OCI-LY7 (cell line): Measurements from ENCODE around the gene MGME1.

Experiments used
- EZH2phosphoT487 ChIP-seq: fragments of 200-600 bp; sonication (generic); IDR thresholded peaks from 2 replicates; pipeline ENCODE4 v1.6.1; 2018; ENCODE audit warnings: low read depth, borderline replicate concordance, mild to moderate bottlenecking, mixed run types, antibody characterized with exemption, low read length, moderate library complexity, mixed read lengths
- TF ChIP-seq, protein P1 (sequence below): fragments of 200-600 bp; sonication (generic); conservative IDR thresholded peaks from 2 replicates; pipeline ENCODE4 v1.5.1; 2014; ENCODE audit warnings: mild to moderate bottlenecking, antibody characterized with exemption, low read length, moderate library complexity, mixed read lengths

DNA sequence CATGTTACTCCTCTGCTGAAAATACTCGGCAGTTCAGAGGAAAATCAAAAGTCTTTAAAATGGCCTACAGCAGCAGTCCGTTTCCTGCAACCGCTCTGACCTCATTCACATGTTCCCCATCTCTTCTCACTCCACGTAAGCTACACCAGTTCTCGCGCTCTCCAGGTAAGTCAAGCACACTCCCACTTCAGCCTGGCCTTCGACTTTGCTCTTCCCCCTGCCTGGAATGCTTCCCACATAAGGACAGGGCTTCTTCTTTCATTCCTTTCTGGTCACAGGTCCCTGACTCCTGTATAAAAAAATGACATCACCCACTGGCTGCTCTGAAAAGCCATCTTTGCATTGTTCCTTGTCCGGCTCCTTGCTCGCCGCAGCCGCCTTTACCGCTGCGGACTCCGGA lies 42.7 kb downstream of the MGME1 start:
- no peak for TF ChIP-seq EZH2phosphoT487
- TF ChIP-seq, protein P1, sequence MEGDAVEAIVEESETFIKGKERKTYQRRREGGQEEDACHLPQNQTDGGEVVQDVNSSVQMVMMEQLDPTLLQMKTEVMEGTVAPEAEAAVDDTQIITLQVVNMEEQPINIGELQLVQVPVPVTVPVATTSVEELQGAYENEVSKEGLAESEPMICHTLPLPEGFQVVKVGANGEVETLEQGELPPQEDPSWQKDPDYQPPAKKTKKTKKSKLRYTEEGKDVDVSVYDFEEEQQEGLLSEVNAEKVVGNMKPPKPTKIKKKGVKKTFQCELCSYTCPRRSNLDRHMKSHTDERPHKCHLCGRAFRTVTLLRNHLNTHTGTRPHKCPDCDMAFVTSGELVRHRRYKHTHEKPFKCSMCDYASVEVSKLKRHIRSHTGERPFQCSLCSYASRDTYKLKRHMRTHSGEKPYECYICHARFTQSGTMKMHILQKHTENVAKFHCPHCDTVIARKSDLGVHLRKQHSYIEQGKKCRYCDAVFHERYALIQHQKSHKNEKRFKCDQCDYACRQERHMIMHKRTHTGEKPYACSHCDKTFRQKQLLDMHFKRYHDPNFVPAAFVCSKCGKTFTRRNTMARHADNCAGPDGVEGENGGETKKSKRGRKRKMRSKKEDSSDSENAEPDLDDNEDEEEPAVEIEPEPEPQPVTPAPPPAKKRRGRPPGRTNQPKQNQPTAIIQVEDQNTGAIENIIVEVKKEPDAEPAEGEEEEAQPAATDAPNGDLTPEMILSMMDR = no peak
